ENCODE measurements around the gene FAM186B. TPM values are rescaled to one million over a fixed set of nuclear protein-coding genes. Genes with fewer than 3 reads are reported as not detected.

The FAM186B gene
- total RNA-seq, 1 donor from 2014 or later, result 0.57 TPM

DNA sequence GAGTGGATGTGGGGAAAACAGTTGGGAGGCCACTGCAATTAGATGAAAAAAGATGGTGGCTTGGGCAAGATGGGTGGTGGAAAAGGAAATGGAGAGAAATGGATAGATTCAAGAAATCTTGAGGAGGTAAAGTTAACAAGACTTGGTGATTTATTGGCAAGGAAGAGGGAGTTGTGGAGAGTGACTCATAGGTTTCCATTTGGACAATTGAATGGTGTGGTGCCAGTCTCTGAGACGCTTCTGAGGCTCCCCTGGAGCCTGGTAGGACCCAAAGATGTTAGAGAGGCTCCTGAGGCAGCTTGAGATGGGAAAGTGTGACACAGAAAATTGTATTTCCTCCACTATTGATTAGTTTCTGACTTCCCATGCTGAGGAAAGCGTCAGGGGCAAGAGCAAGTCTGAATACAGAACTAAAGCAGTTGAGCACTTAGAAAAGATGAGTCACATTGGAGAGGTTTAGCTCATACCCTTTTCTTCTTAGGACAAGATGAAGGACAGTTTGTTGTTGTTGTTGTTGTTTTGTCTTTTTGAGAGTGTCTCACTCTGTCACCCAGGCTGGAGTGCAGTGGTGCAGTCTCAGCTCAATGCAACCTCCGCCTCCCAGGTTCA is 22.4 kb upstream of the FAM186B start:
- Mint-ChIP-seq H3K9me3 (ENCODE audit: unreplicated experiment) (no peaks in the 10 kb centered on the region), H3K27ac (ENCODE audit: unreplicated experiment) (no peak overlapping the region), H3K36me3 (ENCODE audit: low read depth, unreplicated experiment) (peaks cover 6% of the 10 kb centered on the region), H3K27me3 (ENCODE audit: low read depth, unreplicated experiment) (no peaks in the 10 kb centered on the region), H3K4me3 (ENCODE audit: unreplicated experiment) (no peak overlapping the region), H3K4me1 (ENCODE audit: low read depth, unreplicated experiment) (peaks cover 8% of the 10 kb centered on the region)
- H3K9ac ChIP-seq (ENCODE audit: low read length), result no peak overlapping the region
- H3K36me3 ChIP-seq (ENCODE audit: insufficient read depth, low read length), result peaks cover 4% of the 10 kb centered on the region
- DNase-seq (ENCODE audit: low read depth) (peak; percentile 65), FAIRE-seq (no peak)
- H3K27ac ChIP-seq (ENCODE audit: low read depth, low read length), result peak overlapping the region; percentile 16
- H3K27me3 ChIP-seq (ENCODE audit: insufficient read depth, low read length), result no peaks in the 10 kb centered on the region
- no peaks in the 10 kb centered on the region for H3K9me3 ChIP-seq (ENCODE audit: insufficient read depth, low read depth, low read length)
- H3K79me2 ChIP-seq (ENCODE audit: insufficient read depth, low read length), result no peaks in the 10 kb centered on the region
- H2AFZ ChIP-seq (ENCODE audit: low read depth, low read length), result no peak overlapping the region
- peak overlapping the region; percentile 69 for H3K4me2 ChIP-seq (ENCODE audit: low read length)
- no peak overlapping the region for H3K4me3 ChIP-seq (ENCODE audit: insufficient read depth, low read depth, low read length)
- TF ChIP-seq, protein P1, sequence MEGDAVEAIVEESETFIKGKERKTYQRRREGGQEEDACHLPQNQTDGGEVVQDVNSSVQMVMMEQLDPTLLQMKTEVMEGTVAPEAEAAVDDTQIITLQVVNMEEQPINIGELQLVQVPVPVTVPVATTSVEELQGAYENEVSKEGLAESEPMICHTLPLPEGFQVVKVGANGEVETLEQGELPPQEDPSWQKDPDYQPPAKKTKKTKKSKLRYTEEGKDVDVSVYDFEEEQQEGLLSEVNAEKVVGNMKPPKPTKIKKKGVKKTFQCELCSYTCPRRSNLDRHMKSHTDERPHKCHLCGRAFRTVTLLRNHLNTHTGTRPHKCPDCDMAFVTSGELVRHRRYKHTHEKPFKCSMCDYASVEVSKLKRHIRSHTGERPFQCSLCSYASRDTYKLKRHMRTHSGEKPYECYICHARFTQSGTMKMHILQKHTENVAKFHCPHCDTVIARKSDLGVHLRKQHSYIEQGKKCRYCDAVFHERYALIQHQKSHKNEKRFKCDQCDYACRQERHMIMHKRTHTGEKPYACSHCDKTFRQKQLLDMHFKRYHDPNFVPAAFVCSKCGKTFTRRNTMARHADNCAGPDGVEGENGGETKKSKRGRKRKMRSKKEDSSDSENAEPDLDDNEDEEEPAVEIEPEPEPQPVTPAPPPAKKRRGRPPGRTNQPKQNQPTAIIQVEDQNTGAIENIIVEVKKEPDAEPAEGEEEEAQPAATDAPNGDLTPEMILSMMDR (IDR thresholded peaks at IDR 0.05; ENCODE audit: insufficient read depth, low read depth, low read length), result no peak
- TF ChIP-seq EZH2 (IDR thresholded peaks at IDR 0.05; ENCODE audit: insufficient read depth, low read length), result no peak
- H3K4me1 ChIP-seq (ENCODE audit: insufficient read depth, low read length), result peaks cover 20% of the 10 kb centered on the region
- H4K20me1 ChIP-seq (ENCODE audit: insufficient read depth, low read length), result peaks cover 15% of the 10 kb centered on the region

DNA sequence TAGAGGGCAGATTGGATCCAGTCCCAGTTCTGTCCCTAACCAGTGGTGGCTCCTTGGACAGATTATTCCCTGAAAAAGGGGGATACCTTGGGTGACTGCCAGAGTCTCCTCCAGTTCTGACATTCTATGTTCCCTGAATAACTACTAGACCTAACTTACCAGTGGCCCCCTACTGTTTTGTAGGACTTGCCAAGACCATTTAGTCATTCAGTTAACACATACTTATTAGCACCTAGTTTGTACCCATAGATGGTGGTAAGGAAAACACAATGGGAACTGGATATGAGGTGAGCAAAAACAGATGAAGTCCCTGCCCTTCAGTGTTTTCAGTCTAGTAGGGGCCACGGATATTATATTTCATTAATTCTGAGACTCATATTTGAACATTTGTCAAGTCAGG is 21.4 kb upstream of the FAM186B start:
- no peak for DNase-seq (ENCODE audit: low read depth)
- no peak overlapping the region for H3K27ac Mint-ChIP-seq (ENCODE audit: unreplicated experiment)
- Histone ChIP-seq H3K9ac (ENCODE audit: low read length) (no peak overlapping the region), H3K27me3 (ENCODE audit: insufficient read depth, low read length) (no peaks in the 10 kb centered on the region), H3K36me3 (ENCODE audit: insufficient read depth, low read length) (peaks cover 1% of the 10 kb centered on the region), H3K79me2 (ENCODE audit: insufficient read depth, low read length) (no peaks in the 10 kb centered on the region), H3K4me3 (ENCODE audit: insufficient read depth, low read depth, low read length) (no peak overlapping the region), H3K4me1 (ENCODE audit: insufficient read depth, low read length) (peaks cover 29% of the 10 kb centered on the region), H3K4me2 (ENCODE audit: low read length) (no peak overlapping the region), H2AFZ (ENCODE audit: low read depth, low read length) (no peak overlapping the region), H3K9me3 (ENCODE audit: insufficient read depth, low read depth, low read length) (no peaks in the 10 kb centered on the region), H4K20me1 (ENCODE audit: insufficient read depth, low read length) (peaks cover 15% of the 10 kb centered on the region), H3K27ac (ENCODE audit: low read depth, low read length) (no peak overlapping the region)
- H3K36me3 Mint-ChIP-seq (ENCODE audit: low read depth, unreplicated experiment), result peaks cover 6% of the 10 kb centered on the region
- FAIRE-seq, result no peak
- H3K9me3 Mint-ChIP-seq (ENCODE audit: unreplicated experiment), result no peaks in the 10 kb centered on the region
- H3K4me1 Mint-ChIP-seq (ENCODE audit: low read depth, unreplicated experiment), result peaks cover 14% of the 10 kb centered on the region
- H3K27me3 Mint-ChIP-seq (ENCODE audit: low read depth, unreplicated experiment), result no peaks in the 10 kb centered on the region
- no peak overlapping the region for H3K4me3 Mint-ChIP-seq (ENCODE audit: unreplicated experiment)
- TF ChIP-seq EZH2 (IDR thresholded peaks at IDR 0.05; ENCODE audit: insufficient read depth, low read length), result no peak
- TF ChIP-seq, protein P1 (IDR thresholded peaks at IDR 0.05; ENCODE audit: insufficient read depth, low read depth, low read length), result no peak

GRCh38 chr12:49626169-49626835 is 20.9 kb upstream of the FAM186B start:
- no peak overlapping the region for H2AFZ ChIP-seq (ENCODE audit: low read depth, low read length)
- no peaks in the 10 kb centered on the region for H3K27me3 ChIP-seq (ENCODE audit: insufficient read depth, low read length)
- DNase-seq (ENCODE audit: low read depth) (no peak), FAIRE-seq (no peak)
- peaks cover 14% of the 10 kb centered on the region for H3K4me1 Mint-ChIP-seq (ENCODE audit: low read depth, unreplicated experiment)
- H3K36me3 ChIP-seq (ENCODE audit: insufficient read depth, low read length), result no peaks in the 10 kb centered on the region
- no peak overlapping the region for H3K4me3 Mint-ChIP-seq (ENCODE audit: unreplicated experiment)
- H3K79me2 ChIP-seq (ENCODE audit: insufficient read depth, low read length), result no peaks in the 10 kb centered on the region
- H3K4me1 ChIP-seq (ENCODE audit: insufficient read depth, low read length), result peaks cover 32% of the 10 kb centered on the region
- H3K27me3 Mint-ChIP-seq (ENCODE audit: low read depth, unreplicated experiment), result no peaks in the 10 kb centered on the region
- TF ChIP-seq, protein P1 (IDR thresholded peaks at IDR 0.05; ENCODE audit: insufficient read depth, low read depth, low read length), result peak; percentile 6
- TF ChIP-seq EZH2 (IDR thresholded peaks at IDR 0.05; ENCODE audit: insufficient read depth, low read length), result no peak
- no peak overlapping the region for H3K9ac ChIP-seq (ENCODE audit: low read length)
- peaks cover 15% of the 10 kb centered on the region for H4K20me1 ChIP-seq (ENCODE audit: insufficient read depth, low read length)
- no peaks in the 10 kb centered on the region for H3K9me3 ChIP-seq (ENCODE audit: insufficient read depth, low read depth, low read length)
- H3K9me3 Mint-ChIP-seq (ENCODE audit: unreplicated experiment), result no peaks in the 10 kb centered on the region
- H3K4me2 ChIP-seq (ENCODE audit: low read length), result no peak overlapping the region
- H3K4me3 ChIP-seq (ENCODE audit: insufficient read depth, low read depth, low read length), result no peak overlapping the region
- no peak overlapping the region for H3K27ac ChIP-seq (ENCODE audit: low read depth, low read length)
- H3K27ac Mint-ChIP-seq (ENCODE audit: unreplicated experiment), result no peak overlapping the region
- H3K36me3 Mint-ChIP-seq (ENCODE audit: low read depth, unreplicated experiment), result peaks cover 6% of the 10 kb centered on the region
